A549 (cell line): ENCODE data around the gene GSTO1.

Source experiments
- BHLHE40 ChIP-seq: IDR thresholded peaks from 2 replicates; pipeline ENCODE4 v1.6.1; 2012; ENCODE audit warnings: low read depth, low read length, inconsistent platforms
- POLR2A ChIP-seq: IDR thresholded peaks from 2 replicates; pipeline ENCODE4 v1.6.1; 2012; ENCODE audit warnings: mild to moderate bottlenecking, low read length
- RARB ChIP-seq: fragments of 250-450 bp; sonication (Bioruptor Pico); IDR thresholded peaks from 2 replicates; pipeline ENCODE4 v1.8.0; 2021; ENCODE audit warnings: mild to moderate bottlenecking, moderate library complexity
- REST ChIP-seq: fragments of 200-600 bp; sonication (generic); IDR thresholded peaks from 2 replicates; pipeline ENCODE4 v1.6.1; 2016; ENCODE audit warnings: antibody characterized with exemption, mild to moderate bottlenecking, moderate library complexity
- TF ChIP-seq, protein P1 (sequence below): fragments of 450-650 bp; IDR thresholded peaks from 2 replicates; pipeline ENCODE4 v1.6.1; 2014; ENCODE audit warnings: antibody characterized with exemption

- TF ChIP-seq BHLHE40 (no peak), POLR2A (no peak), RARB (no peak), REST (no peak)
- TF ChIP-seq, protein P1, sequence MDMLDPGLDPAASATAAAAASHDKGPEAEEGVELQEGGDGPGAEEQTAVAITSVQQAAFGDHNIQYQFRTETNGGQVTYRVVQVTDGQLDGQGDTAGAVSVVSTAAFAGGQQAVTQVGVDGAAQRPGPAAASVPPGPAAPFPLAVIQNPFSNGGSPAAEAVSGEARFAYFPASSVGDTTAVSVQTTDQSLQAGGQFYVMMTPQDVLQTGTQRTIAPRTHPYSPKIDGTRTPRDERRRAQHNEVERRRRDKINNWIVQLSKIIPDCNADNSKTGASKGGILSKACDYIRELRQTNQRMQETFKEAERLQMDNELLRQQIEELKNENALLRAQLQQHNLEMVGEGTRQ = no peak
These were observed 35.9 kb upstream of the GSTO1 start for GRCh38 chr10:104218751-104219150.
